ENCODE data around the gene RGS6.

Gene RGS6

GRCh38 chr14:72559669-72560255, 627.5 kb downstream of the RGS6 start:
- H3K4me3 ChIP-seq (ENCODE audit: low read depth in 1 of 2, low read length in 1 of 2): no peak overlapping the region
- H3K36me3 ChIP-seq: no peaks in the 10 kb centered on the region
- H3K27me3 ChIP-seq: peaks cover 33% of the 10 kb centered on the region
- no peaks in the 10 kb centered on the region for H3K9me3 ChIP-seq
- TF ChIP-seq CTCF (IDR thresholded peaks at IDR 0.05): no peak
- no peaks in the 10 kb centered on the region for H3K4me1 ChIP-seq (ENCODE audit: control insufficient read depth in 1 of 2, insufficient read depth in 1 of 2, low read depth in 1 of 2, low read length in 1 of 2)
- H3K27ac ChIP-seq: no peak overlapping the region

- peaks cover 33% of the 10 kb centered on the region for H3K27me3 ChIP-seq
- H3K4me1 ChIP-seq (ENCODE audit: control insufficient read depth in 1 of 2, insufficient read depth in 1 of 2, low read depth in 1 of 2, low read length in 1 of 2): no peaks in the 10 kb centered on the region
- H3K36me3 ChIP-seq: no peaks in the 10 kb centered on the region
- H3K27ac ChIP-seq: no peak overlapping the region
- H3K4me3 ChIP-seq (ENCODE audit: low read depth in 1 of 2, low read length in 1 of 2): no peak overlapping the region
- H3K9me3 ChIP-seq: no peaks in the 10 kb centered on the region
- no peak for TF ChIP-seq CTCF (IDR thresholded peaks at IDR 0.05)
Measured at GRCh38 chr14:72560331-72560730, 628.1 kb downstream of the RGS6 start.

GRCh38 chr14:72560889-72561493, 628.8 kb downstream of the RGS6 start:
- peaks cover 33% of the 10 kb centered on the region for H3K27me3 ChIP-seq
- no peak overlapping the region for H3K27ac ChIP-seq
- no peaks in the 10 kb centered on the region for H3K4me1 ChIP-seq (ENCODE audit: control insufficient read depth in 1 of 2, insufficient read depth in 1 of 2, low read depth in 1 of 2, low read length in 1 of 2)
- H3K4me3 ChIP-seq (ENCODE audit: low read depth in 1 of 2, low read length in 1 of 2): no peak overlapping the region
- H3K9me3 ChIP-seq: no peaks in the 10 kb centered on the region
- no peaks in the 10 kb centered on the region for H3K36me3 ChIP-seq
- TF ChIP-seq CTCF (IDR thresholded peaks at IDR 0.05): no peak

GRCh38 chr14:72562300-72562699, 630.1 kb downstream of the RGS6 start:
- Histone ChIP-seq H3K9me3 (no peaks in the 10 kb centered on the region), H3K4me3 (ENCODE audit: low read depth in 1 of 2, low read length in 1 of 2) (no peak overlapping the region), H3K27me3 (peaks cover 33% of the 10 kb centered on the region), H3K36me3 (no peaks in the 10 kb centered on the region), H3K27ac (no peak overlapping the region), H3K4me1 (ENCODE audit: control insufficient read depth in 1 of 2, insufficient read depth in 1 of 2, low read depth in 1 of 2, low read length in 1 of 2) (no peaks in the 10 kb centered on the region)
- no peak for TF ChIP-seq CTCF (IDR thresholded peaks at IDR 0.05)

- H3K4me3 ChIP-seq (ENCODE audit: low read depth in 1 of 2, low read length in 1 of 2): no peak overlapping the region
- H3K4me1 ChIP-seq (ENCODE audit: control insufficient read depth in 1 of 2, insufficient read depth in 1 of 2, low read depth in 1 of 2, low read length in 1 of 2): no peaks in the 10 kb centered on the region
- H3K36me3 ChIP-seq: no peaks in the 10 kb centered on the region
- H3K27me3 ChIP-seq: peaks cover 19% of the 10 kb centered on the region
- H3K27ac ChIP-seq: no peak overlapping the region
- TF ChIP-seq CTCF (IDR thresholded peaks at IDR 0.05): no peak
- no peaks in the 10 kb centered on the region for H3K9me3 ChIP-seq
Measured at GRCh38 chr14:72563676-72564075, 631.4 kb downstream of the RGS6 start.

Data from neutrophil (primary cell).